ENCODE data around the gene TRIM14. TPM values are rescaled to one million over a fixed set of nuclear protein-coding genes. Genes with fewer than 3 reads are reported as not detected.
A peak's percentile ranks its signal among the peaks of the same experiment; 100 is the strongest.

The TRIM14 gene
- total RNA-seq, 2 experiments from 2014 or later: 23.5 to 23.6 TPM

DNA sequence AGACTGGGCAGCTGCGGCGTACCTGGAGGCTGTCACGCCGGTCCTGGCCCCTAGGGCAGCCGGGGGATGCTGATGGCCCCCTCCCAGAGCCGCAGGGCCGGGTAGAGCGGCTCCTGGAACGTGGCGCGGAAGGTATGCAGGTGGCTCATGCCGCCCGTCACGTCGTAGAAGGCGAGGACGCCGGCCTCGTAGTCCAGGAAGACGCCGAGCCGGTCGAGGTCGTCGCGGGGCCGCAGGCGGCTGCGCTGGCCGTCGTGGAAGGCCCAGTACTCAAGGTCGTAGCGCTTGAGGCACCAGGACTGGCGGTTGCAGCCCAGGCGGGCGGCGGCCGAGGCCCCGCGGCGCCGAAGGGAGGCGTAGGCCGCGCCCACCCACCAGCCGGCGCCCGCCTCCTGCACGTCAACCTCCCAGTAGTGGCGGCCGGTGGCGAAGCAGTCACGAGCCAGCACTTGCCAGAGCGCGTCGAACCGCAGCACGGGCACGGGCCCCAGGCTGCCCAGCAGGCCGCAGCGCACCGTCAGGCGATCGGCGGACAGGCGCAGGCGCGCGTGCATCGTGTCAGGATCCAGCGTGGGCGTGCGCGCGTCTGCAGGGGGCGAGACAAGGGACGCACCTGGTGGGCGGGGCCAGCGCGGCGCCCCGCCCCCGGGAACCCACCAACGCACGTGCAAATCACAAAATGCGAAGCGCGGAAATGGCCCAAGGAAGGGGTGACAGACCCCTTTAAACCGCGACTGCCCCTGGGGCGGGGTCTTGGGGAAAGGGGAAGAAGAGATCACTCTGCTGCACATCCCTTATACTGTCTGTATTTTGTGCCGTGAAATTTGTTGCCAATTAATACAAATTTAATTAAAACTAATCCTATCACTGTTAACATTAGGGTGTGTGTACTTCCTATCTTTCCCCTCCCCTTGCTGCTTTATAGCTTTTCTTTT is 31.3 kb downstream of the TRIM14 start:
- Histone ChIP-seq H3K4me3 (ENCODE audit: low read length) (no peak overlapping the region), H3K27ac (ENCODE audit: low read depth in 1 of 2, low read length in 2 of 2) (no peak overlapping the region), H3K4me1 (ENCODE audit: insufficient read depth, low read length) (peaks cover 5% of the 10 kb centered on the region), H3K9me3 (ENCODE audit: control insufficient read depth in 1 of 2, insufficient read depth in 1 of 2, low read length in 2 of 2) (no peaks in the 10 kb centered on the region), H3K27me3 (ENCODE audit: control insufficient read depth in 1 of 2, insufficient read depth in 2 of 2, low read length in 2 of 2) (no peaks in the 10 kb centered on the region), H3K36me3 (ENCODE audit: insufficient read depth, low read length) (peaks cover 73% of the 10 kb centered on the region)
- CTCF ChIA-PET: interaction anchor here (0.6 kb wide), 1 partner anchor 978 kb away, joined by 4 read pairs; no protein-coding TSS in a partner anchor
- peak in 8 of 14 experiments; percentile 17 to 64 (median 40) for DNase-seq
- H3K4me1 Mint-ChIP-seq (ENCODE audit: low read depth): peaks cover 47% of the 10 kb centered on the region
- peaks cover 85% of the 10 kb centered on the region for H3K36me3 Mint-ChIP-seq (ENCODE audit: low read depth)
- no peaks in the 10 kb centered on the region for H3K27me3 Mint-ChIP-seq
- no peak overlapping the region for H3K4me3 Mint-ChIP-seq
- no peaks in the 10 kb centered on the region for H3K9me3 Mint-ChIP-seq
- TF ChIP-seq, protein P1, sequence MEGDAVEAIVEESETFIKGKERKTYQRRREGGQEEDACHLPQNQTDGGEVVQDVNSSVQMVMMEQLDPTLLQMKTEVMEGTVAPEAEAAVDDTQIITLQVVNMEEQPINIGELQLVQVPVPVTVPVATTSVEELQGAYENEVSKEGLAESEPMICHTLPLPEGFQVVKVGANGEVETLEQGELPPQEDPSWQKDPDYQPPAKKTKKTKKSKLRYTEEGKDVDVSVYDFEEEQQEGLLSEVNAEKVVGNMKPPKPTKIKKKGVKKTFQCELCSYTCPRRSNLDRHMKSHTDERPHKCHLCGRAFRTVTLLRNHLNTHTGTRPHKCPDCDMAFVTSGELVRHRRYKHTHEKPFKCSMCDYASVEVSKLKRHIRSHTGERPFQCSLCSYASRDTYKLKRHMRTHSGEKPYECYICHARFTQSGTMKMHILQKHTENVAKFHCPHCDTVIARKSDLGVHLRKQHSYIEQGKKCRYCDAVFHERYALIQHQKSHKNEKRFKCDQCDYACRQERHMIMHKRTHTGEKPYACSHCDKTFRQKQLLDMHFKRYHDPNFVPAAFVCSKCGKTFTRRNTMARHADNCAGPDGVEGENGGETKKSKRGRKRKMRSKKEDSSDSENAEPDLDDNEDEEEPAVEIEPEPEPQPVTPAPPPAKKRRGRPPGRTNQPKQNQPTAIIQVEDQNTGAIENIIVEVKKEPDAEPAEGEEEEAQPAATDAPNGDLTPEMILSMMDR (IDR thresholded peaks at IDR 0.05): no peak
- intact Hi-C loops (cut with DNase I, micrococcal nuclease): no loop called here
- POLR2A ChIA-PET: interaction anchor here (1.0 to 4.4 kb wide), 3 partner anchors 11 to 32 kb away, joined by 3 to 18 read pairs (median 4); partner anchors contain the start of gene TRIM14
- H3K27ac Mint-ChIP-seq: peak overlapping the region; percentile 60
- peak; percentile 64 for ATAC-seq (ENCODE audit: poor library complexity)

DNA sequence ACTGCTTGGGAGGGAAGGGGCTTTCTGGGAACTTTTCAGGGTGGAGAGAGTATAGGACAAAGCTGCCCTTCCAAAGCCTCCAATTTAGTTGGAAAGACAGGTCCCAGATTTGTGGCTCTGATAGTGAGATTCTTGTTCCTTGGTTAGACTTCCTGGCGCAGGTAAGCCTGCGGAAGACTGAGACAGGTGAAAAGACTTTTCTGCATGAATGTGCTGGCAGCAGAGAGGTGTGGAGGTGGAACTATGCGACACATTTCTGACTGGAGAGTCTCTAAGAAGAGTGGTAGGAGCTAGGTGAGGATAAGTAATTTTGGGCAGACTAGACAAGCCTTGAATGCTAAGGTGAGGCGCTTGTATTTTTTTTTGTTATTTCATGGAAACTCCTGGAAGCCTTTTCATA is 32.6 kb downstream of the TRIM14 start:
- no peak overlapping the region for H3K27ac ChIP-seq (ENCODE audit: low read depth in 1 of 2, low read length in 2 of 2)

DNA sequence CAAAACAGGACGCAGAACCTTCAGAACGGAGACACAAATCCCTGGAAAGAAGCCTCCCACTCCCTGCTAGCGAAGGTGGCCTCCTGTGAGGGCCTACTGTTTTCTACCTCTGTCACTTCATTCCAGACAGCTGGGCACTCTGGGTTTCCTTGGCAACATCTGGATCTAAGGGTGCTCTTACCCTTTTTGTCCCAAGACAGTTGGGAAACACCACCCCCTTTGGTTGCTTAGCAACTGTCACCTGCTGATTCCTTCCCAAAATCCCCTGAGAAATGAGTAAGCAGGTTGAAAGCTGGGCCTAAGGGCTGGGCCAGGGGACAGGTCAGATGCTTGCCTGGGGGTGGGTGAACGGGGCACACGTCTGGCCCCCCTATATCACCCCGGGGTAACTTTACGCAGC is 33.1 kb downstream of the TRIM14 start:
- intact Hi-C loops (cut with DNase I, micrococcal nuclease): no loop called here
- no peaks in the 10 kb centered on the region for H3K27me3 ChIP-seq (ENCODE audit: control insufficient read depth in 1 of 2, insufficient read depth in 2 of 2, low read length in 2 of 2)
- POLR2A ChIA-PET: interaction anchor here (4.4 kb wide), 1 partner anchor 15 kb away, joined by 18 read pairs; no protein-coding TSS in a partner anchor
- no peaks in the 10 kb centered on the region for H3K9me3 Mint-ChIP-seq
- H3K27ac Mint-ChIP-seq: peak overlapping the region; percentile 60
- CTCF ChIA-PET: interaction anchor here (1.0 kb wide), 1 partner anchor 12 kb away, joined by 3 read pairs; no protein-coding TSS in a partner anchor
- H3K27ac ChIP-seq (ENCODE audit: low read depth in 1 of 2, low read length in 2 of 2): no peak overlapping the region
- peaks cover 14% of the 10 kb centered on the region for H3K4me1 ChIP-seq (ENCODE audit: insufficient read depth, low read length)
- DNase-seq (no peak), ATAC-seq (ENCODE audit: poor library complexity) (no peak)
- peaks cover 76% of the 10 kb centered on the region for H3K36me3 ChIP-seq (ENCODE audit: insufficient read depth, low read length)
- H3K9me3 ChIP-seq (ENCODE audit: control insufficient read depth in 1 of 2, insufficient read depth in 1 of 2, low read length in 2 of 2): no peaks in the 10 kb centered on the region
- TF ChIP-seq, protein P1 (IDR thresholded peaks at IDR 0.05): no peak
- no peak overlapping the region for H3K4me3 ChIP-seq (ENCODE audit: low read length)
- H3K4me1 Mint-ChIP-seq (ENCODE audit: low read depth): peaks cover 56% of the 10 kb centered on the region
- no peak overlapping the region for H3K4me3 Mint-ChIP-seq
- H3K36me3 Mint-ChIP-seq (ENCODE audit: low read depth): peaks cover 89% of the 10 kb centered on the region
- H3K27me3 Mint-ChIP-seq: no peaks in the 10 kb centered on the region

More for the DNA sequence above, 32.6 kb downstream of the TRIM14 start:
- Mint-ChIP-seq H3K4me1 (ENCODE audit: low read depth) (peaks cover 53% of the 10 kb centered on the region), H3K4me3 (peak overlapping the region; percentile 5), H3K9me3 (no peaks in the 10 kb centered on the region), H3K27ac (peak overlapping the region; percentile 60), H3K36me3 (ENCODE audit: low read depth) (peaks cover 86% of the 10 kb centered on the region), H3K27me3 (no peaks in the 10 kb centered on the region)
- intact Hi-C loops (cut with DNase I, micrococcal nuclease): no loop called here
- Histone ChIP-seq H3K4me3 (ENCODE audit: low read length) (no peak overlapping the region), H3K9me3 (ENCODE audit: control insufficient read depth in 1 of 2, insufficient read depth in 1 of 2, low read length in 2 of 2) (no peaks in the 10 kb centered on the region), H3K4me1 (ENCODE audit: insufficient read depth, low read length) (peaks cover 12% of the 10 kb centered on the region), H3K27me3 (ENCODE audit: control insufficient read depth in 1 of 2, insufficient read depth in 2 of 2, low read length in 2 of 2) (no peaks in the 10 kb centered on the region), H3K36me3 (ENCODE audit: insufficient read depth, low read length) (peaks cover 76% of the 10 kb centered on the region)
- ATAC-seq (ENCODE audit: poor library complexity) (no peak), DNase-seq (no peak)
- ChIA-PET POLR2A (interaction anchor here (1.0 to 4.4 kb wide), 3 partner anchors 12 to 33 kb away, joined by 3 to 18 read pairs (median 4); partner anchors contain the start of gene TRIM14), CTCF (interaction anchor here (1.0 kb wide), 1 partner anchor 12 kb away, joined by 3 read pairs; no protein-coding TSS in a partner anchor)
- TF ChIP-seq, protein P1 (IDR thresholded peaks at IDR 0.05): no peak

All from CD4-positive, alpha-beta T cell (primary cell).